Inferior parietal cortex (tissue), 1 donor: Measurements from ENCODE around the gene PAPPA.

ENCODE experiments used
- DNase-seq: peaks from one replicate; pipeline ENCODE4 v3.0.0-alpha.2; 2016; ENCODE audit errors: extremely low spot score

PAPPA gene

GRCh38 chr9:116153765-116154333 lies at the start of gene PAPPA:
Gene PAPPA, plus strand, starts transcription at chr9:116153791. Its CDS starts 382 bp downstream, at chr9:116154173.
- no peak for DNase-seq

- no peak for DNase-seq
Measured at GRCh38 chr9:116103976-116104820, 49.4 kb upstream of the PAPPA start.

- DNase-seq = no peak
Measured at GRCh38 chr9:116112236-116112635, 41.4 kb upstream of the PAPPA start.

GRCh38 chr9:116115761-116116353 lies 37.7 kb upstream of the PAPPA start:
- DNase-seq = no peak

GRCh38 chr9:116116393-116116792 lies 37.2 kb upstream of the PAPPA start:
- no peak for DNase-seq

GRCh38 chr9:116123171-116123570 lies 30.4 kb upstream of the PAPPA start:
- DNase-seq = no peak

GRCh38 chr9:116124472-116125040 lies 29.0 kb upstream of the PAPPA start:
- no peak for DNase-seq

- DNase-seq = no peak
Measured at GRCh38 chr9:116133163-116133562, 20.4 kb upstream of the PAPPA start.

- DNase-seq = no peak
Measured at GRCh38 chr9:116134975-116135374, 18.6 kb upstream of the PAPPA start.

- DNase-seq = no peak
Measured at GRCh38 chr9:116137010-116137409, 16.6 kb upstream of the PAPPA start.

GRCh38 chr9:116137581-116137980 lies 16.0 kb upstream of the PAPPA start:
- DNase-seq = no peak

- DNase-seq = no peak
Measured at GRCh38 chr9:116141864-116142561, 11.6 kb upstream of the PAPPA start.

- no peak for DNase-seq
Measured at GRCh38 chr9:116142706-116143492, 10.7 kb upstream of the PAPPA start.

- no peak for DNase-seq
Measured at GRCh38 chr9:116144038-116144437, 9.6 kb upstream of the PAPPA start.

- no peak for DNase-seq
Measured at GRCh38 chr9:116144555-116144954, 9.0 kb upstream of the PAPPA start.

GRCh38 chr9:116145036-116145435 lies 8.6 kb upstream of the PAPPA start:
- DNase-seq = no peak

GRCh38 chr9:116147821-116148220 lies 5.8 kb upstream of the PAPPA start:
- DNase-seq = no peak

- DNase-seq = no peak
Measured at GRCh38 chr9:116149844-116150243, 3.7 kb upstream of the PAPPA start.

GRCh38 chr9:116151199-116151598 lies 2.4 kb upstream of the PAPPA start:
- DNase-seq = no peak

GRCh38 chr9:116151966-116152381 lies 1.6 kb upstream of the PAPPA start:
- no peak for DNase-seq

- peak; percentile 39 for DNase-seq
Measured at GRCh38 chr9:116152390-116152789, 1.2 kb upstream of the PAPPA start.
